ENCODE data around the gene VMP1. TPM values are rescaled to one million over a fixed set of nuclear protein-coding genes. Genes with fewer than 3 reads are reported as not detected.

The VMP1 gene
- total RNA-seq, 1 experiment from 2014 or later: 277 TPM

DNA sequence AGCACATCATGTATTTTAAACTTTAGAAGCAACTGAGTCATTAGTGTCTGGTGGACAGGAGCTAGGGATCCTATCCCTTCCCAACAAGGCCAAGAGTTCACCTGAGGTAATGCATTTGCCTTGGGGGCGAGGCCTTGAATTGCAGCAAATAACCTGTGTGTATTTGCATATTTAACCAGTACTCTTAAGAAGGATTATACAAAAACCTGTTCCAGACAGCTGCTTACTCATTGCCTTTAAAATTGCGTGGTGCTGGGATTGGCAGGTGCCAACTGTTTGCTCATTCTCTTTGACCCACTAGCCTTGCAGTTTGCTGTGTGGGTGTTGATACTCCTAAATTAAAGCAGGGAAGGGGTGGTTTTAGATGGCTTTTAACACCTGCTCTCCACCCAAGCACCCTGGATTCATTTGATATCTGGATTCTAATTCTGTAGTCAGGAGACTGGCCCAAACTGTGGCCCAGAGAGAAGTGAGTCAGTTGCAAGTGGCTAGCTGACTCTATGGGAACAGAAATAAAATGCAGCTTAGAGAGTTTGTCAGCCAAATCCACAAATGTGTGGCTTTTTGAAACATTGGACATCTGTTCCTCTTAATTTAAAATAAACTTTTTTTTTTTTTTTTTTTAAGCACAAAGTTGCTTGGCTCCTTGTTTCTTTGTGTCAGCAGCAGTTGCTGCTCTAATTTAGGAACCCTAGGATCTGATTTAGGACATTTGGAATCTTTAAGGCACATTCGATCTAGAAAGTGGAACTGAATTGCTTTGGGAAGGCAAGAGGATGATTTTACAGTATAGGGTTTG is 138.3 kb downstream of the VMP1 start:
- intact Hi-C loops (cut with micrococcal nuclease; ENCODE audit: unreplicated experiment): loop anchor here (1.0 to 5.0 kb wide), 3 partner anchors 8 to 138 kb away; partner anchors contain the start of genes PTRH2 and VMP1
- POLR2A ChIA-PET: interaction anchor here (0.6 to 1.1 kb wide), 5 partner anchors 8 to 59 kb away, joined by 3 to 6 read pairs (median 3); partner anchors contain the start of gene TUBD1
- Mint-ChIP-seq H3K9me3 (ENCODE audit: unreplicated experiment) (no peaks in the 10 kb centered on the region), H3K27ac (ENCODE audit: unreplicated experiment) (peak overlapping the region; percentile 98), H3K4me1 (ENCODE audit: low read depth, unreplicated experiment) (peaks cover 72% of the 10 kb centered on the region), H3K36me3 (ENCODE audit: insufficient read depth, unreplicated experiment) (peaks cover 98% of the 10 kb centered on the region), H3K4me3 (ENCODE audit: unreplicated experiment) (peak overlapping the region; percentile 89), H3K27me3 (ENCODE audit: insufficient read depth, unreplicated experiment) (no peaks in the 10 kb centered on the region)
- H3K27me3 ChIP-seq (replicated peaks; ENCODE audit: control insufficient read depth, insufficient read depth, low read length): no peaks in the 10 kb centered on the region
- H3K36me3 ChIP-seq (ENCODE audit: control insufficient read depth, insufficient read depth, low read length): 0 out of 2 replicates have a peak, but pooled peaks cover 2% of the 10 kb centered on the region
- H3K4me3 ChIP-seq (ENCODE audit: low read depth, low read length): no peak overlapping the region
- BruUV-seq (replicated peaks): TSS peak; percentile 88
- H3K9me3 ChIP-seq: no peaks in the 10 kb centered on the region
- CTCF ChIA-PET: interaction anchor here (1.5 kb wide), 1 partner anchor 14 kb away, joined by 3 read pairs; no protein-coding TSS in a partner anchor
- TF ChIP-seq, protein P1, sequence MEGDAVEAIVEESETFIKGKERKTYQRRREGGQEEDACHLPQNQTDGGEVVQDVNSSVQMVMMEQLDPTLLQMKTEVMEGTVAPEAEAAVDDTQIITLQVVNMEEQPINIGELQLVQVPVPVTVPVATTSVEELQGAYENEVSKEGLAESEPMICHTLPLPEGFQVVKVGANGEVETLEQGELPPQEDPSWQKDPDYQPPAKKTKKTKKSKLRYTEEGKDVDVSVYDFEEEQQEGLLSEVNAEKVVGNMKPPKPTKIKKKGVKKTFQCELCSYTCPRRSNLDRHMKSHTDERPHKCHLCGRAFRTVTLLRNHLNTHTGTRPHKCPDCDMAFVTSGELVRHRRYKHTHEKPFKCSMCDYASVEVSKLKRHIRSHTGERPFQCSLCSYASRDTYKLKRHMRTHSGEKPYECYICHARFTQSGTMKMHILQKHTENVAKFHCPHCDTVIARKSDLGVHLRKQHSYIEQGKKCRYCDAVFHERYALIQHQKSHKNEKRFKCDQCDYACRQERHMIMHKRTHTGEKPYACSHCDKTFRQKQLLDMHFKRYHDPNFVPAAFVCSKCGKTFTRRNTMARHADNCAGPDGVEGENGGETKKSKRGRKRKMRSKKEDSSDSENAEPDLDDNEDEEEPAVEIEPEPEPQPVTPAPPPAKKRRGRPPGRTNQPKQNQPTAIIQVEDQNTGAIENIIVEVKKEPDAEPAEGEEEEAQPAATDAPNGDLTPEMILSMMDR (IDR thresholded peaks at IDR 0.05; ENCODE audit: insufficient read depth in 1 of 2, low read depth in 1 of 2, low read length in 1 of 2, severe bottlenecking in 1 of 2, unreplicated experiment in 1 of 2): no peak
- peaks cover 78% of the 10 kb centered on the region for H3K4me1 ChIP-seq
- DNase-seq: peak; percentile 86 to 91

DNA sequence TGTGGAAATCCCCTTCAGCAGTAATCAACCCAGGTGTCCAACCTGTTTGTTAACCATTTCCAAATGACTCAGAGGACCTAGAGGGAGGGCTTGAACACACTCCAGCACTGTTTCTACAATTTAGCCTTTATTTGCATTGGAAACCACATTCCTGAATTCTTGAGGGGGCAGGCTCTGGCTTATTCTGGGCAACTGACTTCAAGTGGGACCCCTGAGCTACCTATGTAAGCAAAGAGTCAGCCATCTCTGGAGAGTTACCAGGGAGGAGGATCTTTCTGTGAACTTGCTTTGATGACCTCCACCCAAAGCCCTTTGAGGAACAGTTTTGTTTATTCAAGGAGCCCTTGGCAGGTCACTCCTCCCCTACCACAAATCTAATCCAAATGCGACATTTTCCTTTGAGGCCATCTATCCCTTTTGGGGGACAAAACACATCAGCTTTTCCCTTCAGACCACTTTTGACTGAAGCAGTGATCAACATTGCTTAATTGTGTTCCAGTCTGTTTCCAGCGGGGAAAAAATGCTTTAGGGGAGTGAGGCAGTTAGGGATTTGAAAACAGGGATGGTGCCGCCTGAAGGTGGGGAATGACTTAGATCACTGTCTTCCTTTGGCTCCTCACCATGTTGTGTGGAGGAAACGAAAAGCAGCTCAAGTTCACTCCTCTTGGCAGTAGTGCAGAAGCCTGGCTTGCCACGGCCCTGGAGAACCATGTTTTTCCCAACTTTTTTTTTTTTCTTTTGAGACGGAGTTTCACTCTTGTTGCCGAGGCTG is 139.1 kb downstream of the VMP1 start:
- Mint-ChIP-seq H3K27ac (ENCODE audit: unreplicated experiment) (peak overlapping the region; percentile 98), H3K4me3 (ENCODE audit: unreplicated experiment) (peak overlapping the region; percentile 89), H3K4me1 (ENCODE audit: low read depth, unreplicated experiment) (peaks cover 68% of the 10 kb centered on the region), H3K27me3 (ENCODE audit: insufficient read depth, unreplicated experiment) (no peaks in the 10 kb centered on the region), H3K36me3 (ENCODE audit: insufficient read depth, unreplicated experiment) (peaks cover 90% of the 10 kb centered on the region), H3K9me3 (ENCODE audit: unreplicated experiment) (no peaks in the 10 kb centered on the region)
- BruUV-seq (replicated peaks): no TSS peak
- intact Hi-C loops (cut with micrococcal nuclease; ENCODE audit: unreplicated experiment): loop anchor here (5.0 kb wide), 1 partner anchor 139 kb away; the partner anchor contains the start of genes PTRH2 and VMP1
- H3K36me3 ChIP-seq (ENCODE audit: control insufficient read depth, insufficient read depth, low read length): no peaks in the 10 kb centered on the region
- peaks cover 81% of the 10 kb centered on the region for H3K4me1 ChIP-seq
- ChIA-PET POLR2A (interaction anchor here (0.6 to 1.1 kb wide), 6 partner anchors 9 to 227 kb away, joined by 3 to 25 read pairs (median 4); partner anchors contain the start of genes CLTC, PTRH2, TUBD1 and VMP1), CTCF (interaction anchor here (1.3 to 1.5 kb wide), 2 partner anchors 9 to 13 kb away, joined by 3 read pairs; no protein-coding TSS in a partner anchor)
- peak; percentile 79 to 80 for DNase-seq
- TF ChIP-seq, protein P1 (IDR thresholded peaks at IDR 0.05; ENCODE audit: insufficient read depth in 1 of 2, low read depth in 1 of 2, low read length in 1 of 2, severe bottlenecking in 1 of 2, unreplicated experiment in 1 of 2): no peak
- no peak overlapping the region for H3K4me3 ChIP-seq (ENCODE audit: low read depth, low read length)
- no peaks in the 10 kb centered on the region for H3K9me3 ChIP-seq
- H3K27me3 ChIP-seq (replicated peaks; ENCODE audit: control insufficient read depth, insufficient read depth, low read length): no peaks in the 10 kb centered on the region

DNA sequence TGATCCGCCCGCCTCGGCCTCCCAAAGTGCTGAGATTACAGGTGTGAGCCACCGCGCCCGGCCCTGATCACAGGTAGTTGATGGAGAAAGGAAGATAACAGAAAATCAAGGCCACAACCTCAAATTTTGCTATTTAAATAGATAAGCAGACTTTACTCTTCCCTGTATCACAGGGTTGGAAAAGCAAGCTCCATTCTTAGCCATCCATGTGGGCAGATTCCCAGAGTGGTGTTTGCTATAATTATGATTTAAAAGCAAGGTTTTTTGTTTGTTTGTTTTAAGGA is 140.9 kb downstream of the VMP1 start:
- no peak overlapping the region for H3K4me3 Mint-ChIP-seq (ENCODE audit: unreplicated experiment)
- intact Hi-C loops (cut with micrococcal nuclease; ENCODE audit: unreplicated experiment): loop anchor here (5.0 kb wide), 1 partner anchor 141 kb away; the partner anchor contains the start of genes PTRH2 and VMP1
- POLR2A ChIA-PET: interaction anchor here (0.6 kb wide), 2 partner anchors 11 to 20 kb away, joined by 3 to 6 read pairs; no protein-coding TSS in a partner anchor
- Histone ChIP-seq H3K4me1 (peaks cover 84% of the 10 kb centered on the region), H3K36me3 (ENCODE audit: control insufficient read depth, insufficient read depth, low read length) (no peaks in the 10 kb centered on the region), H3K9me3 (no peaks in the 10 kb centered on the region), H3K4me3 (ENCODE audit: low read depth, low read length) (no peak overlapping the region), H3K27me3 (replicated peaks; ENCODE audit: control insufficient read depth, insufficient read depth, low read length) (no peaks in the 10 kb centered on the region)
- peaks cover 71% of the 10 kb centered on the region for H3K4me1 Mint-ChIP-seq (ENCODE audit: low read depth, unreplicated experiment)
- H3K9me3 Mint-ChIP-seq (ENCODE audit: unreplicated experiment): no peaks in the 10 kb centered on the region
- peaks cover 79% of the 10 kb centered on the region for H3K36me3 Mint-ChIP-seq (ENCODE audit: insufficient read depth, unreplicated experiment)
- CTCF ChIA-PET: interaction anchor here (1.0 to 2.5 kb wide), 2 partner anchors 11 kb away, joined by 5 to 9 read pairs; no protein-coding TSS in a partner anchor
- TF ChIP-seq, protein P1 (IDR thresholded peaks at IDR 0.05; ENCODE audit: insufficient read depth in 1 of 2, low read depth in 1 of 2, low read length in 1 of 2, severe bottlenecking in 1 of 2, unreplicated experiment in 1 of 2): no peak
- DNase-seq: peak in 1 of 2 experiments; percentile 13
- H3K27me3 Mint-ChIP-seq (ENCODE audit: insufficient read depth, unreplicated experiment): no peaks in the 10 kb centered on the region
- no TSS peak for BruUV-seq (replicated peaks)
- peak overlapping the region; percentile 98 for H3K27ac Mint-ChIP-seq (ENCODE audit: unreplicated experiment)
